HAP-1 (cell line): ENCODE data around the gene HOXA7.

Experiments used
- DNase-seq, 2 experiments: peaks; one replicate each; pipeline ENCODE4 v3.0.0-alpha.2; 2016 to 2020; ENCODE audit warnings: low spot score in 2 of 2
- H3K27me3 ChIP-seq: fragments of 250-450 bp; sonication (Bioruptor Pico); 2 replicates; pipeline ENCODE4 v1.5.1; 2020; ENCODE audit warnings: low read depth, mild to moderate bottlenecking, moderate library complexity
- H3K36me3 ChIP-seq: fragments of 250-450 bp; sonication (Bioruptor Pico); replicated peaks from 2 replicates; pipeline ENCODE4 v1.5.1; 2020; ENCODE audit warnings: mild to moderate bottlenecking
- H3K4me1 ChIP-seq: fragments of 250-450 bp; sonication (Bioruptor Pico); 2 replicates; pipeline ENCODE4 v1.5.1; 2020; ENCODE audit warnings: mild to moderate bottlenecking
- H3K4me3 ChIP-seq: fragments of 250-450 bp; sonication (Bioruptor Pico); 2 replicates; pipeline ENCODE4 v1.5.1; 2020; ENCODE audit warnings: mild to moderate bottlenecking, moderate library complexity
- H3K9me3 ChIP-seq: fragments of 250-450 bp; sonication (Bioruptor Pico); 2 replicates; pipeline ENCODE4 v1.5.1; 2020; ENCODE audit warnings: mild to moderate bottlenecking, moderate library complexity
- in situ Hi-C: fragments of 300-500 bp; cut with MboI; formaldehyde crosslinking; loops from 3 replicates; pipeline ENCODE4 v1.14.3; 2020; ENCODE audit warnings: low sequenced_read_pairs, inconsistent platforms, mixed read lengths

Gene HOXA7

DNA sequence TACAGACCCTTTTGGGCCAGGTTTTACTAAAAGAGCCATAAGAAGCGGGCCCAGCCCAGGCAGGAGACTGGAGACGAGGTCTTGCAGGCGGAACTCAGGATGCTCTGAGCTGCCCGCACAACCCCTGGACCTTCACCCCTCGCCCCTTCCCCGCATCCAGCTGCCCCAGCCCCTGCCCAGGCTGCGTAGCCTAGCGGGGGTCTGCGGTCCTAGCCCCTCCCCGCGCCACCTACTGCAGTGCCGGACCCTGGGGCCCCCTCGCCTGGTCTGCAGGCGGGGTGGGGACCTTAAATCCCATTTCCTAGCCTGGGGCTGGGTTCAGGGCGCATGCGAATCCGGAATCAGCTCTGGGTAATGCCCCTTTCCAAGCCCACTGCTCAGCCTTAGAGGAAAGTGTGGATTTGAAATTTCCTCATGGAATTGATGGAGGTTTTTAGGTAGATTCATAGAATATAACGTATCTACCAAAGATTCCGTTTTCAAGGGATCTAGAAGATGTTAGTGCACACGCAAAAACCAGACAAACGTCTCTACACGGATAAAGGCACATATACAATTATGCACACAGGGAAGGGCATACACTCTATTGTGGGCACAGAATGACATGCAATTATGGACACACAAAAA is 3.5 kb downstream of the HOXA7 start:
- in situ Hi-C loops: loop anchor here (25.0 kb wide), 1 partner anchor 941 kb away; the partner anchor contains the start of genes CBX3 and HNRNPA2B1
- DNase-seq: no peak
- H3K36me3 ChIP-seq: peaks cover 7% of the 10 kb centered on the region
- no peaks in the 10 kb centered on the region for H3K9me3 ChIP-seq
- H3K4me1 ChIP-seq: peaks cover 33% of the 10 kb centered on the region
- H3K27me3 ChIP-seq: no peaks in the 10 kb centered on the region
- H3K4me3 ChIP-seq: peak overlapping the region; percentile 58

DNA sequence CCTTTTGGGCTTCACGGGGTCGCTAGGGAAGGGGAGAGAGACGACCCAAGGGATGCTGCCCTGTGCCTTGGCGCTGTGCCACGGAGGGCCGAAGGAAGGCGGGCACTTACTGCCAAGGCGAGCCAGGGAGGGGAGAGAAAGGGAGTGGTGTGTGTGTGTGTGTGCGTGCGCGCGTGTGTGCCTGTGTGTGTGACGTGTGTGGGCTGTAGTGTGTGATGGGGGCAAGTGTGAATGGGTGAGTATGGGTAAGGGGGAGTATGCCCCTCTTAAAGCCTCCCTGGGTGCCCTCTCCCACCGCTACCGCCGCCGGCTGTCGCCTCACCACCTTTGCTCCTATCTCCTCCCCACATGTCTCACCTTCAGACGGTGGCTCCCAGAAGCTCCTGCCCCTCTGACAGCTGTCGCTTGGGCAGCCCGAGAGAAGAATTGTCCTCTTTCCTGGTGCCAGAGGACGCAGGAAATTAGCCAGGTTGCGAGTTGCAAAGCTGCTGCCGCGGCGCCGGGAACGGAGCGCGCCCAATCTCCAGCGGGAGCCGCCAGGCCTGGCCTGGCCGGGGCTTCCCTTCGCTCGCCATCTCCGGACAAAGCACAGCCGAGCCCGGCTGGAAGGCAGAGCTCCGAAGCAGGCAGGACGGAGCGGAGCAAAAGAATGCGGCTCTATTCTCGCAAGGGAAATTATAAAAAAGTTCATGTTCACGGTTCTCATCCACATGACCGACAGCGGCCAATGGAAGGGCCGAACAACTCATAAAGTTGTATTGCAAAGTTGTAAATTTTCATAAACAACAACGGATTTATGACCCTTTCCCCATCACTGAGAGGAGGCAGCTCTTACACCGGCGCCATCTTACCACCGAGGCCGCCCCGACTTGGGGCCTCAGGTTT is 4.3 kb downstream of the HOXA7 start, which contains the start of gene HOXA3:
Gene HOXA3 (minus strand): TSS at position 653 of the 885 bp plus-strand sequence. CDS start 41,943 bp downstream, outside the sequence.
- Histone ChIP-seq H3K4me3 (peak within 1 kb of the TSS; percentile 58), H3K36me3 (peaks cover 11% of the 10 kb centered on the region), H3K27me3 (no peaks in the 10 kb centered on the region), H3K4me1 (peaks cover 26% of the 10 kb centered on the region), H3K9me3 (no peaks in the 10 kb centered on the region)
- DNase-seq: peak; percentile 80 to 89
- in situ Hi-C loops: loop anchor here (25.0 kb wide), 1 partner anchor 940 kb away; the partner anchor contains the start of genes CBX3 and HNRNPA2B1

- DNase-seq: peak in 1 of 2 experiments; percentile 63
- in situ Hi-C loops: loop anchor here (25.0 kb wide), 1 partner anchor 939 kb away; the partner anchor contains the start of genes CBX3 and HNRNPA2B1
- peaks cover 18% of the 10 kb centered on the region for H3K36me3 ChIP-seq
- H3K4me3 ChIP-seq: peak overlapping the region; percentile 58
- no peaks in the 10 kb centered on the region for H3K27me3 ChIP-seq
- H3K9me3 ChIP-seq: no peaks in the 10 kb centered on the region
- peaks cover 23% of the 10 kb centered on the region for H3K4me1 ChIP-seq
Observed at GRCh38 chr7:27151341-27151930, 5.0 kb downstream of the HOXA7 start.

DNA sequence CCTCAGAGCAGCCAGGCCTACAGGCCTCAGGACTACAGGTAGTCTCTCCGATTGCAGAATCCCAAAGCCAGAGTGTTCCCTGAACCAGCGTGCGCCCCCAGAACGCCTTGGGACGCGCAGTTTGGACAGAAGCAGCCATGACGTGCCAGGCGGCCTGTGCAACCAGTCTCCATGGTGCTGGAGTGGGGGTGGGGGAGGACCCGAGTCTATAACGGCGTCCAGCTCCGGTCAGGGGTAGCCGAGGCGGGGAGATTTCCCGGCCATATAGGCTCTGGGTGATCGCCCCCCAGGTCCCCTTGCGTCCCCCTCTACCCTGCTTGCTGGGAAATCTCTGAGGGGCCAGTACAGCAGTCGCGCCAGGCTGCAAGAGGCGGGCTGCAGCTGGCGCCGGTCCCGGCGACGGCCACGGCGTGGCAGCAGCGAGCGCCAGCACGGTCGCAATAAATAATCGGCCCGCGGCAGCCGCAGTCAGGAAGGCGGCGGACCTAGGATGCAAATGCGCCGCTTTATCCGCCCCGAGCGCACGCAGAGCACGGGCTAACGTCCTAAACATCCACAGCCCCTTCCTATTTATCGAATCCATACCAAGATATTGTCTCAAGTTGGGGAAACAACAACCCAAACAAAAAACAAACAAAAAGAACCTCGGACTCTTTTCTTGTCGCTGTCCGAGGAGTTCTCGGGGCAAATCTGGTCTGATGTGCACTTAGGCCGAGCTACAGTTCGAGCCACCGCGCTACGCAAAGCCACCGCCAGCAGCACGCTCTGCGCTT is 5.7 kb downstream of the HOXA7 start:
- in situ Hi-C loops: loop anchor here (25.0 kb wide), 1 partner anchor 938 kb away; the partner anchor contains the start of genes CBX3 and HNRNPA2B1
- Histone ChIP-seq H3K36me3 (peaks cover 25% of the 10 kb centered on the region), H3K9me3 (no peaks in the 10 kb centered on the region), H3K27me3 (no peaks in the 10 kb centered on the region), H3K4me1 (peaks cover 23% of the 10 kb centered on the region), H3K4me3 (peak overlapping the region; percentile 58)
- peak; percentile 78 to 87 for DNase-seq

GRCh38 chr7:27149842-27150567 is 6.5 kb downstream of the HOXA7 start:
- H3K9me3 ChIP-seq: no peaks in the 10 kb centered on the region
- H3K4me1 ChIP-seq: peaks cover 23% of the 10 kb centered on the region
- H3K4me3 ChIP-seq: peak overlapping the region; percentile 58
- in situ Hi-C loops: loop anchor here (25.0 kb wide), 1 partner anchor 938 kb away; the partner anchor contains the start of genes CBX3 and HNRNPA2B1
- peak in 1 of 2 experiments; percentile 40 for DNase-seq
- H3K27me3 ChIP-seq: no peaks in the 10 kb centered on the region
- H3K36me3 ChIP-seq: peaks cover 32% of the 10 kb centered on the region

DNA sequence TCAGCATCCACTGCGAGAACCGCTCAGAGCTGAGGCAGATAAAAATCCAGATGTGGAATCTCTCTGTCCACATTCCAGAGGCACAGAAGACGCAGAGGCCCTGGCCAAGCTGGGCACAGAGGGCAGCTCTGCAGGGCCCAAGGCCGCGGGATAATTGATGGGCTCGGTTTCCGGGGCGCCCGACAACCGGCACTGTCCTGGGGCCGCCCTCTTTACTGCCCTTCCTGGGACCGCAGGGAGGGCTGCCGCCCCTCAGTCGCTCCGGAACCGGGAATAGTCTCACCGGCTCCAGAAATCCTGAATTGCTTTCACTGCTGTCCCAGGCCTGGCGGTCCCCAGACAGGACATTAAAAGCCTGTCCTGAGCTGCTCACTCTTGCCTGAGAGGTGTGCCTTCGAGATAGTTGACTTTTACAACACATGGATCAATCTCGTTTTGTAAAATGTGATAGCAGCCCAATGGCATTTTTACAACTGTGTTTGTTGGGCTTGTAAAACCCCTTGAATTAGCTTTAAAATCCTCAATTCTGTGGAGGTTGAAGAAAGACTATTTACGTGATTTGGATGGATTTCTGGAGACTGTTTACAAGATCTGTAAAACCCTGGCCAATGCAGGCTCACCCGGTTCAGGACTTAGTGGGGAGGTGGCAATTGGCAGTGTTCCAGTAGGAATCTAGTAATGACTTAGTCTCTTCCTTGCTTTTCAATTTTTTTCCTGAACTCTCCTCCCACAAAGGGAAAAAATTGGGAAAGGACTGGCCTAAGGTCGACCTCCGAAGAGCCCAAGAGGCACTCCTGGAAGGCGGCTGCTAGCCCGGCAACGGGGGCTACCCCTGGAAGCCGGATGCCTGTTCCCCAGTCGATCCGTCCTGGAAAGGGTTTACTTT is 7.5 kb downstream of the HOXA7 start:
- no peaks in the 10 kb centered on the region for H3K27me3 ChIP-seq

GRCh38 chr7:27148031-27148755 is 8.3 kb downstream of the HOXA7 start:
- peaks cover 43% of the 10 kb centered on the region for H3K36me3 ChIP-seq
- H3K4me1 ChIP-seq: peaks cover 16% of the 10 kb centered on the region
- DNase-seq: peak in 1 of 2 experiments; percentile 21
- H3K27me3 ChIP-seq: no peaks in the 10 kb centered on the region
- in situ Hi-C loops: no loop called here
- peak overlapping the region; percentile 58 for H3K4me3 ChIP-seq
- H3K9me3 ChIP-seq: no peaks in the 10 kb centered on the region

More for the DNA sequence above, 7.5 kb downstream of the HOXA7 start:
- H3K4me1 ChIP-seq: peaks cover 20% of the 10 kb centered on the region
- H3K4me3 ChIP-seq: peak overlapping the region; percentile 58
- in situ Hi-C loops: no loop called here
- no peaks in the 10 kb centered on the region for H3K9me3 ChIP-seq
- H3K36me3 ChIP-seq: peaks cover 35% of the 10 kb centered on the region
- DNase-seq: peak; percentile 63

- in situ Hi-C loops: no loop called here
- Histone ChIP-seq H3K36me3 (peaks cover 43% of the 10 kb centered on the region), H3K4me3 (peak within 1 kb of the TSS; percentile 58), H3K27me3 (no peaks in the 10 kb centered on the region), H3K9me3 (no peaks in the 10 kb centered on the region), H3K4me1 (peaks cover 9% of the 10 kb centered on the region)
- DNase-seq: no peak
Observed at GRCh38 chr7:27147199-27148030, 9.1 kb downstream of the HOXA7 start, which contains the start of gene HOXA6. Gene HOXA6 (minus strand): TSS chr7:27147774. CDS start chr7:27147749, 25 bp downstream.

DNA sequence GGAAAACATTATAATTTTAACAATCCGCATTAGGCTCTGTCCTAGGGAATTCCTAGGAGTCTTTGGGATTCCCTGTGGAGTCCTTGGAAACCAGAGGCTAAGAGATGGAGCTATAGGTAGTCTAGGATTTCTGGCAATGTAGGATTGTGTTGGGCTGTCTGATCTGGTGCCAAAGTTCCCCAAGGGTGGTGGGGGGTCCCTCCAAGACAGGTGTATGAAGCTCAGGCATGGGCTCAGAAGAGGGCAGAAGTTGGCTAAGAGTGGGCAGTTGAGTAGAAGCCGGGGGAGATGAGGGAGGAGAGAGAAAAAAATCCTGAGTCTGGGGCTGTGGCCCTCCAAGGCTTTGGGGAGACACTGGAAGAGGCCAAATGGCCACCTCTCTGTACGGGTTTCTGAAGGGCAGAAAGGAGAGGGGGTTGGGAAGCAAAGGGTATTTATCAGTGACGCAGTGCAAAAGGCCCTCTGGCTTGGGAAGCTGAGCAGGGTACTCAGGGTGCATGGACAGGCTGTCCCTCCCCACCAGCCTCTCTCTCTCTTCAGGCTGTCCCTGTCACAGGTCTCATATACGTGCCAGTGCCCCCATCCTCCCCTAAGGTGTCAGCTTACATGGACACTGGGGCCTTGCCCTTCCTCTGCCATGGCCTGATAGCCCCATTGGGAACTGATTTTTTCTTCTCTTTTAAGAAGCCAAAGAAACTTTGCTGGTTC is 9.8 kb downstream of the HOXA7 start:
- Histone ChIP-seq H3K4me1 (peaks cover 9% of the 10 kb centered on the region), H3K4me3 (no peak overlapping the region), H3K27me3 (no peaks in the 10 kb centered on the region), H3K36me3 (peaks cover 47% of the 10 kb centered on the region), H3K9me3 (no peaks in the 10 kb centered on the region)
- in situ Hi-C loops: no loop called here
- DNase-seq: no peak

DNA sequence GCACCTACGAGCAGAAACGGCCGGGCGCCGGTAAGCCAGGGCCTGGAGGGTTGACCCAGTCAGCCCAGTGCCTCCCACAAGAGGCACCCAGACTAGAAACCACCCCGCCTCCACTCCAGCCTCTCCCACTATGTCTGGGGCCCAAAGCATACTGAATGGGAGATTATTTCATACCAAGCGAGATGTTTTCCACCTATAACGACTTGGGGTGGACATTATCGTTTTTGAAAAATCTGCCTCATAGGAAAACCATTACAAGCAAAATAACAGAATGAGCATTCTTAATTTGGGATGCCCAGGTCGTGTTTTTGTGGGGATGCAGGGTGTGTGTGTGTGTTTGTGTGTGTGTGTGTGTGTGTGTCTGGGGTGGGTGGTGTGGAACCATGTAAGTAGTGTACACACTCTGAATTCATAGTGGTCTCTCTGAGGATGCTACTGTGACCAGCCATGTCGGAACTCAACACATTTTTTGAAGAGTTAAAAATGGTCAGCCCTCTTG is 10.5 kb downstream of the HOXA7 start:
- no peak overlapping the region for H3K4me3 ChIP-seq
- no peaks in the 10 kb centered on the region for H3K9me3 ChIP-seq
- in situ Hi-C loops: no loop called here
- peaks cover 52% of the 10 kb centered on the region for H3K36me3 ChIP-seq
- peaks cover 9% of the 10 kb centered on the region for H3K4me1 ChIP-seq
- no peaks in the 10 kb centered on the region for H3K27me3 ChIP-seq
- DNase-seq: no peak
